ENCODE data around the gene PPM1E.

DNA sequence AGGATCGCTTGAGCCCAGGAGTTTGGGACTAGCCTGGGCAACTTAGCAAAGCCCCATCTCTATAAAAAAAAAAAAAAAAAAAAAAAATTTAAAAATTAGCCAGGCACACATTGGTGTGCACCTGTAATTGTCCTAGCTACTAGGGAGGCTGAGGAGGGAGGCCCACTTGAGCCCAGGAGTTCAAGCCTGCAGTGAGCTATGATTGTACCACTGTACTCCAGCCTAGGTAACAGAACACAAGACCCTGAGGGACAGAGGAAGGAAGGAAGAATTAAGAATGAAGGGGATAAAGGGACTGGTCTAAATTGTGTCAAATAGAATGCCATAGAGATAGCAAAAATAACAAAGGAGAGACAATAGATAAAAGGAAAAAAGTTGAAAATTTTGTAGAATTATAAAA, 248.2 kb downstream of the PPM1E start:
- TF ChIP-seq, protein P1, sequence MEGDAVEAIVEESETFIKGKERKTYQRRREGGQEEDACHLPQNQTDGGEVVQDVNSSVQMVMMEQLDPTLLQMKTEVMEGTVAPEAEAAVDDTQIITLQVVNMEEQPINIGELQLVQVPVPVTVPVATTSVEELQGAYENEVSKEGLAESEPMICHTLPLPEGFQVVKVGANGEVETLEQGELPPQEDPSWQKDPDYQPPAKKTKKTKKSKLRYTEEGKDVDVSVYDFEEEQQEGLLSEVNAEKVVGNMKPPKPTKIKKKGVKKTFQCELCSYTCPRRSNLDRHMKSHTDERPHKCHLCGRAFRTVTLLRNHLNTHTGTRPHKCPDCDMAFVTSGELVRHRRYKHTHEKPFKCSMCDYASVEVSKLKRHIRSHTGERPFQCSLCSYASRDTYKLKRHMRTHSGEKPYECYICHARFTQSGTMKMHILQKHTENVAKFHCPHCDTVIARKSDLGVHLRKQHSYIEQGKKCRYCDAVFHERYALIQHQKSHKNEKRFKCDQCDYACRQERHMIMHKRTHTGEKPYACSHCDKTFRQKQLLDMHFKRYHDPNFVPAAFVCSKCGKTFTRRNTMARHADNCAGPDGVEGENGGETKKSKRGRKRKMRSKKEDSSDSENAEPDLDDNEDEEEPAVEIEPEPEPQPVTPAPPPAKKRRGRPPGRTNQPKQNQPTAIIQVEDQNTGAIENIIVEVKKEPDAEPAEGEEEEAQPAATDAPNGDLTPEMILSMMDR (IDR thresholded peaks at IDR 0.05; ENCODE audit: poor library complexity): no peak
- TF ChIP-seq EZH2 (IDR thresholded peaks at IDR 0.05; ENCODE audit: borderline replicate concordance) (no peak), EZH2phosphoT487 (IDR thresholded peaks at IDR 0.05; ENCODE audit: low read depth, severe bottlenecking, unreplicated experiment) (no peak)
